ENCODE data around the gene ZFAND6.
A peak's percentile ranks its signal among the peaks of the same experiment; 100 is the strongest.
"Not testable (repeated sequence)": the region's sequence is repeated elsewhere in the genome, so short reads cannot be mapped to it uniquely, and the experiment has no call there.

ZFAND6 gene

GRCh38 chr15:80151576-80151975 is 92.1 kb downstream of the ZFAND6 start:
- DNase-seq (ENCODE audit: low read depth): no peak

- DNase-seq (ENCODE audit: low read depth): peak; percentile 91
Measured at GRCh38 chr15:80152180-80152895, 92.9 kb downstream of the ZFAND6 start.

- no peak for DNase-seq (ENCODE audit: low read depth)
Measured at GRCh38 chr15:80152896-80153876, 93.7 kb downstream of the ZFAND6 start, which contains the start of gene FAH. FAH (plus strand) TSS chr15:80152999; CDS start chr15:80153055, 56 bp downstream.

- no peak for DNase-seq (ENCODE audit: low read depth)
Measured at GRCh38 chr15:80153900-80154299, 94.4 kb downstream of the ZFAND6 start.

GRCh38 chr15:80154336-80154735 is 94.9 kb downstream of the ZFAND6 start:
- DNase-seq (ENCODE audit: low read depth): no peak

- DNase-seq (ENCODE audit: low read depth): no peak
Measured at GRCh38 chr15:80155001-80155377, 95.5 kb downstream of the ZFAND6 start.

GRCh38 chr15:80155378-80156175 is 96.1 kb downstream of the ZFAND6 start:
- not testable (repeated sequence) for DNase-seq (ENCODE audit: low read depth)

GRCh38 chr15:80156176-80156720 is 96.8 kb downstream of the ZFAND6 start:
- DNase-seq (ENCODE audit: low read depth): no peak

- DNase-seq (ENCODE audit: low read depth): no peak
Measured at GRCh38 chr15:80157215-80157614, 97.7 kb downstream of the ZFAND6 start.

- no peak for DNase-seq (ENCODE audit: low read depth)
Measured at GRCh38 chr15:80159301-80159700, 99.8 kb downstream of the ZFAND6 start.

- DNase-seq (ENCODE audit: low read depth): no peak
Measured at GRCh38 chr15:80159811-80160569, 100.5 kb downstream of the ZFAND6 start.

- DNase-seq (ENCODE audit: low read depth): peak; percentile 84
Measured at GRCh38 chr15:80160570-80161156, 101.2 kb downstream of the ZFAND6 start.

GRCh38 chr15:80161468-80162016 is 102.1 kb downstream of the ZFAND6 start:
- DNase-seq (ENCODE audit: low read depth): no peak

GRCh38 chr15:80162059-80162554 is 102.6 kb downstream of the ZFAND6 start:
- DNase-seq (ENCODE audit: low read depth): no peak

GRCh38 chr15:80163217-80163616 is 103.7 kb downstream of the ZFAND6 start:
- no peak for DNase-seq (ENCODE audit: low read depth)

- no peak for DNase-seq (ENCODE audit: low read depth)
Measured at GRCh38 chr15:80163897-80164296, 104.4 kb downstream of the ZFAND6 start.

GRCh38 chr15:80167936-80168335 is 108.5 kb downstream of the ZFAND6 start:
- DNase-seq (ENCODE audit: low read depth): no peak

- DNase-seq (ENCODE audit: low read depth): no peak
Measured at GRCh38 chr15:80168421-80168820, 108.9 kb downstream of the ZFAND6 start.

GRCh38 chr15:80169768-80170357 is 110.4 kb downstream of the ZFAND6 start:
- DNase-seq (ENCODE audit: low read depth): no peak

GRCh38 chr15:80170596-80170995 is 111.1 kb downstream of the ZFAND6 start:
- DNase-seq (ENCODE audit: low read depth): no peak
